Ishikawa (cell line): ENCODE data around the gene DEPDC1B.

Source experiments
- CEBPB ChIP-seq: IDR thresholded peaks from 2 replicates; pipeline ENCODE4 v1.6.1; 2012
- CREB1 ChIP-seq: IDR thresholded peaks from 2 replicates; pipeline ENCODE4 v1.6.1; 2012; ENCODE audit warnings: low read depth
- EGR1 ChIP-seq: IDR thresholded peaks from 2 replicates; pipeline ENCODE4 v1.6.1; 2012
- EP300 ChIP-seq: IDR thresholded peaks from 2 replicates; pipeline ENCODE4 v1.6.1; 2012; ENCODE audit warnings: borderline replicate concordance
- FOXM1 ChIP-seq: IDR thresholded peaks from 2 replicates; pipeline ENCODE4 v1.6.1; 2012; ENCODE audit warnings: low read depth, borderline replicate concordance
- MAX ChIP-seq: IDR thresholded peaks from 2 replicates; pipeline ENCODE4 v1.6.1; 2012
- NFIC ChIP-seq: IDR thresholded peaks from 2 replicates; pipeline ENCODE4 v1.6.1; 2012
- RAD21 ChIP-seq: IDR thresholded peaks from 2 replicates; pipeline ENCODE4 v1.6.1; 2012; ENCODE audit warnings: low read depth
- REST ChIP-seq: IDR thresholded peaks from 2 replicates; pipeline ENCODE4 v1.6.1; 2012; ENCODE audit warnings: low read depth, mild to moderate bottlenecking
- TAF1 ChIP-seq: IDR thresholded peaks from 2 replicates; pipeline ENCODE4 v1.6.1; 2012; ENCODE audit warnings: low read depth, mild to moderate bottlenecking
- TCF12 ChIP-seq: IDR thresholded peaks from 2 replicates; pipeline ENCODE4 v1.6.1; 2012; ENCODE audit warnings: low read depth
- TEAD4 ChIP-seq: IDR thresholded peaks from 2 replicates; pipeline ENCODE4 v1.6.1; 2012
- YY1 ChIP-seq: IDR thresholded peaks from 2 replicates; pipeline ENCODE4 v1.6.1; 2012; ENCODE audit warnings: low read depth
- ZBTB7A ChIP-seq: IDR thresholded peaks from 2 replicates; pipeline ENCODE4 v1.6.1; 2012; ENCODE audit warnings: low read depth
- TF ChIP-seq, protein P1 (sequence below): IDR thresholded peaks from 2 replicates; pipeline ENCODE4 v1.6.1; 2012

The DEPDC1B gene

GRCh38 chr5:60705144-60705543 is 5.2 kb upstream of the DEPDC1B start:
- TF ChIP-seq CEBPB (no peak), EP300 (no peak), TAF1 (no peak), ZBTB7A (no peak), FOXM1 (no peak), TCF12 (no peak), MAX (no peak), REST (no peak), CREB1 (no peak)
- TF ChIP-seq, protein P1, sequence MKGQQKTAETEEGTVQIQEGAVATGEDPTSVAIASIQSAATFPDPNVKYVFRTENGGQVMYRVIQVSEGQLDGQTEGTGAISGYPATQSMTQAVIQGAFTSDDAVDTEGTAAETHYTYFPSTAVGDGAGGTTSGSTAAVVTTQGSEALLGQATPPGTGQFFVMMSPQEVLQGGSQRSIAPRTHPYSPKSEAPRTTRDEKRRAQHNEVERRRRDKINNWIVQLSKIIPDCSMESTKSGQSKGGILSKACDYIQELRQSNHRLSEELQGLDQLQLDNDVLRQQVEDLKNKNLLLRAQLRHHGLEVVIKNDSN = no peak

DNA sequence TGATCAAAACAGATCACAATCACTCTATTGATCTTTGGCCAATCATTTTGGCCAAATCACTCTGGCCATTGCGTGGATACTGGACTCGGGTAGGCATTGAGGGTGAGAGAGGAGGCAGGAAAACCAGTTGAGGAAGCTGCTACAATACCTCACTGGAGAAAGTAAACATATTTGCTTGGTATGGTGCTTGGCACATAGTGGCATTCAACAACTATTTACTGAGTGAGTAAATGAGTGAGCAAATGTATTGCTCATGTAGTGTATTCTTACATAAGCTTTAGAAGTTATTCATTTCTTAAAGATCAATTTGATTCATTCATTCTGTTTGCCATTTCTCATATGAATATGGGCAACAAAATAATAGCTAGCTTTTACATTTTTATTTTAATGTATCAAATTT is 4.0 kb upstream of the DEPDC1B start:
- no peak for TF ChIP-seq ZBTB7A
- TF ChIP-seq TAF1 = no peak
- no peak for TF ChIP-seq FOXM1
- TF ChIP-seq, protein P1 = no peak
- no peak for TF ChIP-seq REST
- no peak for TF ChIP-seq MAX
- no peak for TF ChIP-seq YY1
- TF ChIP-seq CREB1 = no peak
- TF ChIP-seq TEAD4 = no peak
- no peak for TF ChIP-seq EP300
- TF ChIP-seq CEBPB = no peak
- TF ChIP-seq TCF12 = no peak

DNA sequence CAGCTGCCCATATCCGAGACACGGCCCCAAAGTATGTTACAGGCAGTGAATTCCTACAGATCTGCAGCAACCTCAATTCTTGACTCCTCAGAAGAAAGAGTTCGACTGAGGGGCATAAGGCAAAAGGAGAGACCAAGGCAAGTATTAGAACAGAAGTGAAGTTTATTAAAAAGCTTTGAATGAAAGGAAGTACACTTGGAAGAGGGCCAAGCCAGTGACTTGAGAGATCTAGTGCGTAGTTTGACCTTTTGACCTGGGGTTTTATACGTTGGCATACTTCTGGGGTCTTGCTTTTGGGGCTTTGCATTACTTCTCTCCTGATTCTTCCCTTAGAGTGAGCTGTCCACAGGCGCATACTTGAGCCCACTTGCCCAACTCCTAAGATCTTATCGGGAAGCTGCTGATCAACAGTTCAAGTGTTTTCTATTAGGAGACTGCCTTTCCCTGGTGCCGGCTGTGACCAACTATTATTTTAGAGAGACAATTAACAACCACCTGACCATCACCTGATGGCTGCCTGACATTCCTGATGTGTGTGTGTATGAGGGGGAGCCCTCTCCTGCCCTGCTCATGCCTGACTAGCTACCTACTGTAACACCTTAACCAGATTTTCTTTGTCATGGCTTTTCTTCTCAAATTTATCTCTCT is 1.5 kb upstream of the DEPDC1B start:
- TF ChIP-seq MAX = no peak
- TF ChIP-seq EP300 = no peak
- TF ChIP-seq TEAD4 = peak; percentile 54
- TF ChIP-seq TAF1 = no peak
- TF ChIP-seq, protein P1 = peak; percentile 65

GRCh38 chr5:60700416-60700757 is 421 bp upstream of the DEPDC1B start:
- TF ChIP-seq FOXM1 (no peak), CEBPB (no peak), YY1 (no peak), ZBTB7A (no peak)

DNA sequence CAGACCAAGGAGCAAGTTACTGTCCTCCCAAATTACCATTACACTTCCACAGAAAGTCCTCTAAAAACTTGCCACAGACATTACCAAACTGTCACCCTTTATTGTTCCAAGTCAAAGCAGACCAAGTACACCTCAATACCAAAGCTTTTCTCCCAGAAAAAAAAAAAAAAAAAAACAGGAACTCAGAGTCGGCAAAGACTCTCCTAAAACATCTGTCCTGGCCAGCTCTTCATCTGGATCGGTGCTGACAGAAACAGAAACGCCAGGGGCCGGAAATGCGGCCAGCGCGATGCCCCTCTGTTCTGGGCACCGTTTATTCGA is 718 bp downstream of the DEPDC1B start:
- TF ChIP-seq REST (no peak), ZBTB7A (no peak), TEAD4 (no peak), EP300 (no peak), CEBPB (no peak), EGR1 (no peak), NFIC (no peak), RAD21 (no peak), CREB1 (no peak), FOXM1 (no peak), YY1 (no peak), TAF1 (no peak)
- TF ChIP-seq, protein P1 = no peak
